ENCODE data around the gene HELZ.

HELZ gene

GRCh38 chr17:67068999-67069398, 176.0 kb downstream of the HELZ start:
- DNase-seq, result no peak

GRCh38 chr17:67067571-67068482, 177.2 kb downstream of the HELZ start:
- no peak for DNase-seq

- no peak for DNase-seq
Observed at GRCh38 chr17:67066717-67067116, 178.3 kb downstream of the HELZ start.

GRCh38 chr17:67063141-67063540, 181.9 kb downstream of the HELZ start:
- no peak for DNase-seq

- DNase-seq, result no peak
Observed at GRCh38 chr17:67059372-67059771, 185.6 kb downstream of the HELZ start.

- DNase-seq, result no peak
Observed at GRCh38 chr17:67058036-67058435, 187.0 kb downstream of the HELZ start.

- no peak for DNase-seq
Observed at GRCh38 chr17:67056746-67057490, 188.1 kb downstream of the HELZ start.

GRCh38 chr17:67055811-67056745, 188.9 kb downstream of the HELZ start:
- no peak for DNase-seq

- DNase-seq, result no peak
Observed at GRCh38 chr17:67055041-67055443, 190.0 kb downstream of the HELZ start.

GRCh38 chr17:67054608-67055007, 190.4 kb downstream of the HELZ start:
- DNase-seq, result no peak

- DNase-seq, result no peak
Observed at GRCh38 chr17:67054011-67054591, 190.9 kb downstream of the HELZ start.

- DNase-seq, result no peak
Observed at GRCh38 chr17:67053438-67054000, 191.5 kb downstream of the HELZ start.

- DNase-seq, result no peak
Observed at GRCh38 chr17:67052720-67053437, 192.1 kb downstream of the HELZ start.

- DNase-seq, result no peak
Observed at GRCh38 chr17:67051837-67052236, 193.2 kb downstream of the HELZ start.

- DNase-seq, result no peak
Observed at GRCh38 chr17:67051155-67051538, 193.8 kb downstream of the HELZ start.

- no peak for DNase-seq
Observed at GRCh38 chr17:67050471-67051154, 194.4 kb downstream of the HELZ start.

GRCh38 chr17:67050066-67050465, 194.9 kb downstream of the HELZ start:
- DNase-seq, result no peak

GRCh38 chr17:67049025-67049739, 195.8 kb downstream of the HELZ start:
- no peak for DNase-seq

- DNase-seq, result no peak
Observed at GRCh38 chr17:67047382-67047781, 197.6 kb downstream of the HELZ start.

- no peak for DNase-seq
Observed at GRCh38 chr17:67046398-67046797, 198.6 kb downstream of the HELZ start.

All from stimulated activated CD4-positive, alpha-beta T cell treated with anti-CD3 and anti-CD28 coated beads, Interleukin-4, amount 100 ng/mL, for 1 hour (primary cell).